Stomach (tissue), 19 donors: ENCODE data around the gene EEF1AKMT1. TPM values are rescaled to one million over a fixed set of nuclear protein-coding genes. Genes with fewer than 3 reads are reported as not detected.

ENCODE experiments used
- DNase-seq, 2 donors: peaks; one replicate each; pipeline versions ENCODE4 v3.0.0 to v3.0.0-alpha.2; 2013 to 2019
- H3K27ac ChIP-seq, 5 donors: fragments of 200-600 bp in 4 of 5; sonication (generic) in 4 of 5; one replicate each; pipeline ENCODE4 v1.5.1; 2013 to 2019; ENCODE audit warnings: mild to moderate bottlenecking in 1 of 5, moderate library complexity in 1 of 5
- H3K27me3 ChIP-seq, 3 donors: fragments of 200-600 bp; sonication (generic); one replicate each; pipeline ENCODE4 v1.5.1; 2017 to 2019; ENCODE audit warnings: mixed run types in 1 of 3
- H3K36me3 ChIP-seq, 4 donors: fragments of 200-600 bp; sonication (generic); 1 replicate in 3 of 4; 2 replicates in 1 of 4; pipeline ENCODE4 v1.5.1; 2016 to 2019
- H3K4me1 ChIP-seq, 4 donors: fragments of 200-600 bp; sonication (generic); one replicate each; pipeline ENCODE4 v1.5.1; 2016 to 2019
- H3K4me3 ChIP-seq, 4 donors: fragments of 200-600 bp; sonication (generic) in 3 of 4; one replicate each; pipeline ENCODE4 v1.5.1; 2016 to 2019; ENCODE audit warnings: mild to moderate bottlenecking in 1 of 4
- H3K9me3 ChIP-seq, 4 donors: fragments of 200-600 bp; sonication (generic); one replicate each; pipeline ENCODE4 v1.5.1; 2016 to 2019
- EP300 ChIP-seq: sonication (generic); formaldehyde crosslinking; IDR thresholded peaks from one replicate; pipeline ENCODE4 v1.6.1; 2017; ENCODE audit warnings: antibody characterized with exemption
- POLR2A ChIP-seq, 4 donors: fragments of 450-650 bp; IDR thresholded peaks; one replicate each; pipeline ENCODE4 v1.6.1; 2016; ENCODE audit warnings: antibody characterized with exemption in 4 of 4, control low read depth in 2 of 4, mild to moderate bottlenecking in 1 of 4, moderate library complexity in 1 of 4
- POLR2AphosphoS5 ChIP-seq, 3 donors: sonication (generic); formaldehyde crosslinking; IDR thresholded peaks; one replicate each; pipeline ENCODE4 v1.6.1; 2016; ENCODE audit warnings: antibody characterized with exemption in 3 of 3
- WGBS, 5 donors: extraction: QIAGEN DNeasy Blood & Tissue Kit in 3 of 5; methylation state at CpG; one replicate each; pipeline versions ENCODE4 v1.1.5 to v1.1.7; 2013 to 2018; 5-methylcytosine and 5-hydroxymethylcytosine counted together
- intact Hi-C: fragments of 100-400 bp; cut with DNase I; formaldehyde crosslinking; loops from one replicate; pipeline ENCODE4 v1.15.1; 2023; ENCODE audit warnings: low total_unique reads
- long read RNA-seq, 10 donors: transcript quantifications; one replicate each; lab custom pipeline, GENCODE V29; 2026
- polyA plus RNA-seq, 3 donors: library from polyadenylated mRNA; stranded (reverse); fragments of 200-250 nt; gene quantifications; one replicate each; pipeline ENCODE4 v1.2.3, GENCODE V29; 2013
- total RNA-seq, 5 donors: library from RNA; depleted of rRNA; stranded (reverse); fragments of >200 nt; gene quantifications; one replicate each; pipeline versions ENCODE4 v1.1.0 to v1.2.3, GENCODE V29; 2014 to 2016
- TF ChIP-seq, protein P1 (sequence below), 7 experiments: fragments of 450-650 bp in 4 of 7; fragments of 200-600 bp in 3 of 7; sonication (generic) in 3 of 7; IDR thresholded peaks; one replicate each; pipeline ENCODE4 v1.5.1; 2016 to 2019; ENCODE audit warnings: antibody characterized with exemption in 7 of 7, control low read depth in 2 of 7, mild to moderate bottlenecking in 1 of 7
- donor health status: healthy with polysubstance abuse.
- donor health status: Bipolar disorder and iron deficiency.
- donor health status: healthy.

The EEF1AKMT1 gene, protein sequence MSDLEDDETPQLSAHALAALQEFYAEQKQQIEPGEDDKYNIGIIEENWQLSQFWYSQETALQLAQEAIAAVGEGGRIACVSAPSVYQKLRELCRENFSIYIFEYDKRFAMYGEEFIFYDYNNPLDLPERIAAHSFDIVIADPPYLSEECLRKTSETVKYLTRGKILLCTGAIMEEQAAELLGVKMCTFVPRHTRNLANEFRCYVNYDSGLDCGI
- total RNA-seq (10 to 100 TPM in 2 of 5 donors, 1 to 10 TPM in 2, not detected in 1; 3.1 to 14.1 (median 8.7) TPM), polyA plus RNA-seq (10 to 100 TPM in 1 of 3 donors, 1 to 10 TPM in 2; 6.0 to 11.0 (median 7.2) TPM)
- long read RNA-seq, donor 1, partial matches to known transcripts, result 0 of 1 reads
- long read RNA-seq, donor 1, other reads (novel, unspliced or antisense), result 0 of 1 reads
- long read RNA-seq, donor 2, partial matches to known transcripts, result 0 of 3 reads
- long read RNA-seq, donor 2, other reads (novel, unspliced or antisense), result 0 of 3 reads
- long read RNA-seq, donor 3, partial matches to known transcripts, result 0 of 2 reads
- long read RNA-seq, donor 3, other reads (novel, unspliced or antisense), result 0 of 2 reads
- long read RNA-seq, donor 4, partial matches to known transcripts, result 0 of 1 reads
- long read RNA-seq, donor 4, other reads (novel, unspliced or antisense), result 0 of 1 reads
- long read RNA-seq, donor 5, transcript EEF1AKMT1-202 (5 exons, 1,042 nt), result major isoform, 6 of 6 reads
- long read RNA-seq, donor 5, partial matches to known transcripts, result 0 of 6 reads
- long read RNA-seq, donor 5, other reads (novel, unspliced or antisense), result 0 of 6 reads
- long read RNA-seq, donor 6, transcript EEF1AKMT1-202 (5 exons, 1,042 nt), result major isoform, 8 of 8 reads
- long read RNA-seq, donor 6, partial matches to known transcripts, result 0 of 8 reads
- long read RNA-seq, donor 6, other reads (novel, unspliced or antisense), result 0 of 8 reads
- long read RNA-seq, donor 7, partial matches to known transcripts, result 0 of 2 reads
- long read RNA-seq, donor 7, other reads (novel, unspliced or antisense), result 0 of 2 reads
- long read RNA-seq, donor 8, partial matches to known transcripts, result 0 of 2 reads
- long read RNA-seq, donor 8, other reads (novel, unspliced or antisense), result 0 of 2 reads
- long read RNA-seq, donor 9, partial matches to known transcripts, result 0 of 4 reads
- long read RNA-seq, donor 9, other reads (novel, unspliced or antisense), result 0 of 4 reads
- long read RNA-seq, donor 10, result 0 reads

- WGBS, 5 donors, result 0 to 1% (median 0%) methylated on average over 57 to 72 of the region's 72 CpGs
- peak; percentile 95 to 98 for DNase-seq
- Histone ChIP-seq H3K27me3 (no peaks in the 10 kb centered on the region), H3K4me1 (peaks cover 11 to 32% (median 16%) of the 10 kb centered on the region in 4 donors), H3K36me3 (peaks cover 0 to 13% (median 6%) of the 10 kb centered on the region in 4 donors), H3K9me3 (peaks cover 0 to 9% (median 0%) of the 10 kb centered on the region in 4 donors), H3K4me3 (peak within 1 kb of the TSS; percentile 54 to 72 (median 58)), H3K27ac (peak within 1 kb of the TSS; percentile 87 to 93 (median 90))
- TF ChIP-seq EP300 (no peak), POLR2AphosphoS5 (IDR thresholded peaks at IDR 0.05) (peak; percentile 91 to 99 (median 96)), POLR2A (IDR thresholded peaks at IDR 0.05) (peak in 2 of 4 donors; percentile 27 to 31)
- intact Hi-C loops, result loop anchor here (10.0 kb wide), 1 partner anchor 59 kb away; no protein-coding TSS in a partner anchor
Observed at GRCh38 chr13:20773194-20774080, at the start of gene EEF1AKMT1. TSS of gene EEF1AKMT1 (minus strand) at chr13:20773961. CDS start at chr13:20757598, 16,363 bp downstream.

GRCh38 chr13:20823071-20823470 is 49.3 kb upstream of the EEF1AKMT1 start:
- Histone ChIP-seq H3K36me3 (peaks cover 0 to 18% (median 7%) of the 10 kb centered on the region in 4 donors), H3K27ac (no peak overlapping the region), H3K4me3 (no peak overlapping the region), H3K4me1 (peaks cover 0 to 27% (median 5%) of the 10 kb centered on the region in 4 donors), H3K9me3 (no peaks in the 10 kb centered on the region), H3K27me3 (no peaks in the 10 kb centered on the region)
- WGBS, 5 donors, result 90 to 100% (median 97%) methylated on average over 1 of the region's 1 CpG
- TF ChIP-seq POLR2A (IDR thresholded peaks at IDR 0.05) (no peak), POLR2AphosphoS5 (IDR thresholded peaks at IDR 0.05) (no peak), EP300 (no peak)
- TF ChIP-seq, protein P1, sequence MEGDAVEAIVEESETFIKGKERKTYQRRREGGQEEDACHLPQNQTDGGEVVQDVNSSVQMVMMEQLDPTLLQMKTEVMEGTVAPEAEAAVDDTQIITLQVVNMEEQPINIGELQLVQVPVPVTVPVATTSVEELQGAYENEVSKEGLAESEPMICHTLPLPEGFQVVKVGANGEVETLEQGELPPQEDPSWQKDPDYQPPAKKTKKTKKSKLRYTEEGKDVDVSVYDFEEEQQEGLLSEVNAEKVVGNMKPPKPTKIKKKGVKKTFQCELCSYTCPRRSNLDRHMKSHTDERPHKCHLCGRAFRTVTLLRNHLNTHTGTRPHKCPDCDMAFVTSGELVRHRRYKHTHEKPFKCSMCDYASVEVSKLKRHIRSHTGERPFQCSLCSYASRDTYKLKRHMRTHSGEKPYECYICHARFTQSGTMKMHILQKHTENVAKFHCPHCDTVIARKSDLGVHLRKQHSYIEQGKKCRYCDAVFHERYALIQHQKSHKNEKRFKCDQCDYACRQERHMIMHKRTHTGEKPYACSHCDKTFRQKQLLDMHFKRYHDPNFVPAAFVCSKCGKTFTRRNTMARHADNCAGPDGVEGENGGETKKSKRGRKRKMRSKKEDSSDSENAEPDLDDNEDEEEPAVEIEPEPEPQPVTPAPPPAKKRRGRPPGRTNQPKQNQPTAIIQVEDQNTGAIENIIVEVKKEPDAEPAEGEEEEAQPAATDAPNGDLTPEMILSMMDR (IDR thresholded peaks at IDR 0.05), result no peak
- intact Hi-C loops, result no loop called here
- DNase-seq, result no peak

DNA sequence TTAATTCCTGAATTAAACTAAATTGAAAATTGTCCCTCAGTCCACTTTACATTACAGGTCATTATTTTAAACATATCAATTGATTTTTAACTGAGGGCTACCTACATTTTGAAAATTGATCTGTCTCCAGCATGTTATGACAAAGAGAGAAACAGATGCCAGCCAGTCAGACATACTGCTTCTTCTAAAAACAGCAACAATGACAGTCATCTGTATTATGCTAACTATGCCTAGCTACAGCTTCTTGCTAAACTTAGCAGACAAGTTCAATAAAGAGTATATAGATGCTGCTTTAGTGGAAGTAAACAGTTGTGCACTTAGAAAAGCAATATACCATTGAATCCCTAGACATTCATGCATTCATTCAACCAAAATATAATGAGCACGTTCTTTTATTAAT is 48.6 kb upstream of the EEF1AKMT1 start:
- TF ChIP-seq EP300 (no peak), POLR2A (IDR thresholded peaks at IDR 0.05) (no peak), POLR2AphosphoS5 (IDR thresholded peaks at IDR 0.05) (no peak)
- TF ChIP-seq, protein P1 (IDR thresholded peaks at IDR 0.05), result no peak
- 81 to 93% (median 91%) methylated on average over 1 of the region's 1 CpG for WGBS, 5 donors
- intact Hi-C loops, result no loop called here
- H3K36me3 ChIP-seq, result peaks cover 0 to 18% (median 7%) of the 10 kb centered on the region in 4 donors
- no peak overlapping the region for H3K27ac ChIP-seq
- no peak for DNase-seq
- H3K9me3 ChIP-seq, result no peaks in the 10 kb centered on the region
- H3K4me1 ChIP-seq, result peaks cover 0 to 25% (median 3%) of the 10 kb centered on the region in 4 donors
- H3K27me3 ChIP-seq, result no peaks in the 10 kb centered on the region
- H3K4me3 ChIP-seq, result no peak overlapping the region

GRCh38 chr13:20819715-20820114 is 46.0 kb upstream of the EEF1AKMT1 start:
- intact Hi-C loops, result no loop called here
- WGBS, 5 donors, result 90 to 98% (median 96%) methylated on average over 3 of the region's 3 CpGs
- DNase-seq, result no peak
- no peaks in the 10 kb centered on the region for H3K27me3 ChIP-seq
- H3K9me3 ChIP-seq, result no peaks in the 10 kb centered on the region
- H3K36me3 ChIP-seq, result peaks cover 0 to 14% (median 7%) of the 10 kb centered on the region in 4 donors
- TF ChIP-seq, protein P1 (IDR thresholded peaks at IDR 0.05), result no peak
- TF ChIP-seq POLR2AphosphoS5 (IDR thresholded peaks at IDR 0.05), result no peak
- no peak for TF ChIP-seq POLR2A (IDR thresholded peaks at IDR 0.05)
- TF ChIP-seq EP300, result no peak
- peaks cover 0 to 14% (median 6%) of the 10 kb centered on the region in 4 donors for H3K4me1 ChIP-seq
- no peak overlapping the region for H3K27ac ChIP-seq
- H3K4me3 ChIP-seq, result no peak overlapping the region
